Measurements from ENCODE around the gene CCDC116. TPM values are rescaled to one million over a fixed set of nuclear protein-coding genes. Genes with fewer than 3 reads are reported as not detected.

Gene CCDC116
- total RNA-seq, 3 donors from 2014 or later (not counting 1 experiment from before 2014, with no cell fraction given), result 0.43 TPM; not detected in 2

- Mint-ChIP-seq H3K4me1 (peaks cover 27 to 34% of the 10 kb centered on the region in 2 donors), H3K36me3 (no peaks in the 10 kb centered on the region), H3K27ac (peak overlapping the region; percentile 86 to 90), H3K4me3 (peak overlapping the region; percentile 93), H3K9me3 (no peaks in the 10 kb centered on the region), H3K27me3 (ENCODE audit: low read depth in 2 of 2) (no peaks in the 10 kb centered on the region)
- TF ChIP-seq, protein P1, sequence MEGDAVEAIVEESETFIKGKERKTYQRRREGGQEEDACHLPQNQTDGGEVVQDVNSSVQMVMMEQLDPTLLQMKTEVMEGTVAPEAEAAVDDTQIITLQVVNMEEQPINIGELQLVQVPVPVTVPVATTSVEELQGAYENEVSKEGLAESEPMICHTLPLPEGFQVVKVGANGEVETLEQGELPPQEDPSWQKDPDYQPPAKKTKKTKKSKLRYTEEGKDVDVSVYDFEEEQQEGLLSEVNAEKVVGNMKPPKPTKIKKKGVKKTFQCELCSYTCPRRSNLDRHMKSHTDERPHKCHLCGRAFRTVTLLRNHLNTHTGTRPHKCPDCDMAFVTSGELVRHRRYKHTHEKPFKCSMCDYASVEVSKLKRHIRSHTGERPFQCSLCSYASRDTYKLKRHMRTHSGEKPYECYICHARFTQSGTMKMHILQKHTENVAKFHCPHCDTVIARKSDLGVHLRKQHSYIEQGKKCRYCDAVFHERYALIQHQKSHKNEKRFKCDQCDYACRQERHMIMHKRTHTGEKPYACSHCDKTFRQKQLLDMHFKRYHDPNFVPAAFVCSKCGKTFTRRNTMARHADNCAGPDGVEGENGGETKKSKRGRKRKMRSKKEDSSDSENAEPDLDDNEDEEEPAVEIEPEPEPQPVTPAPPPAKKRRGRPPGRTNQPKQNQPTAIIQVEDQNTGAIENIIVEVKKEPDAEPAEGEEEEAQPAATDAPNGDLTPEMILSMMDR (IDR thresholded peaks at IDR 0.05), result no peak
- H3K36me3 ChIP-seq (ENCODE audit: control insufficient read depth, insufficient read depth, low read length), result peaks cover 11% of the 10 kb centered on the region
- DNase-seq (no peak), ATAC-seq (no peak)
- no peak overlapping the region for H3K27ac ChIP-seq (ENCODE audit: low read length)
- intact Hi-C loops (cut with micrococcal nuclease), result no loop called here
- 90% methylated on average over 4 of the region's 5 CpGs for WGBS (ENCODE audit: insufficient coverage)
- peaks cover 22% of the 10 kb centered on the region for H3K4me1 ChIP-seq (ENCODE audit: control insufficient read depth, insufficient read depth, low read length)
- H3K27me3 ChIP-seq (ENCODE audit: control insufficient read depth, insufficient read depth, low read length), result no peaks in the 10 kb centered on the region
- H3K4me3 ChIP-seq (ENCODE audit: low read length), result no peak overlapping the region
- H3K9me3 ChIP-seq (ENCODE audit: control insufficient read depth, insufficient read depth, low read length), result no peaks in the 10 kb centered on the region
Measured at GRCh38 chr22:21640810-21641209, 8.2 kb downstream of the CCDC116 start.

DNA sequence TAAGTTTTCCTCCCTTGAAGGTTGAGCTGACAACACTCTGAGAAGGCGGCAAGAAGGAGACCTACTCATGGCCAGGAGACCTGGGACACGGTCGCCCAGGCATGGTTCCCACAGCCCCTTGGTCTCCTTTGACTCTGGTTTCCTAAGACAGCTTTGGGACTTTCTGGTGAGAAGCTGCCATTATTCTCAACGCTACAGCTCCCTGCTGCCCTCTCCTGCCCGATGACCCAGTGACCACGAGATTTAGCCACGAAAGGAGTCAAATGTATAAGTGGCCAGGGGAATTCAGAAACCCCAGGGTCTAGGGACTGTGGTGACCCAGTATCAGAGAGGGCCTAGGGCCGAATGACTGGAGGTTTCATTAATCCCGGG, 8.8 kb downstream of the CCDC116 start:
- WGBS (ENCODE audit: insufficient coverage), result 12% methylated on average over 9 of the region's 9 CpGs
- Mint-ChIP-seq H3K27me3 (ENCODE audit: low read depth in 2 of 2) (no peaks in the 10 kb centered on the region), H3K4me3 (peak overlapping the region; percentile 93), H3K9me3 (no peaks in the 10 kb centered on the region), H3K4me1 (peaks cover 30 to 36% of the 10 kb centered on the region in 2 donors), H3K27ac (peak overlapping the region; percentile 86 to 90), H3K36me3 (no peaks in the 10 kb centered on the region)
- Histone ChIP-seq H3K4me3 (ENCODE audit: low read length) (peak overlapping the region; percentile 60), H3K27ac (ENCODE audit: low read length) (peak overlapping the region; percentile 78), H3K4me1 (ENCODE audit: control insufficient read depth, insufficient read depth, low read length) (peaks cover 25% of the 10 kb centered on the region), H3K36me3 (ENCODE audit: control insufficient read depth, insufficient read depth, low read length) (peaks cover 11% of the 10 kb centered on the region), H3K9me3 (ENCODE audit: control insufficient read depth, insufficient read depth, low read length) (no peaks in the 10 kb centered on the region), H3K27me3 (ENCODE audit: control insufficient read depth, insufficient read depth, low read length) (no peaks in the 10 kb centered on the region)
- no peak for ATAC-seq
- TF ChIP-seq, protein P1 (IDR thresholded peaks at IDR 0.05), result no peak
- intact Hi-C loops (cut with micrococcal nuclease), result no loop called here
- DNase-seq, result peak in 1 of 2 donors; percentile 38

- no peaks in the 10 kb centered on the region for H3K27me3 ChIP-seq (ENCODE audit: control insufficient read depth, insufficient read depth, low read length)
- H3K4me1 ChIP-seq (ENCODE audit: control insufficient read depth, insufficient read depth, low read length), result peaks cover 31% of the 10 kb centered on the region
- peak within 1 kb of the TSS; percentile 93 for H3K4me3 Mint-ChIP-seq
- peak within 1 kb of the TSS; percentile 86 to 90 for H3K27ac Mint-ChIP-seq
- no peaks in the 10 kb centered on the region for H3K27me3 Mint-ChIP-seq (ENCODE audit: low read depth in 2 of 2)
- peaks cover 11% of the 10 kb centered on the region for H3K36me3 ChIP-seq (ENCODE audit: control insufficient read depth, insufficient read depth, low read length)
- WGBS (ENCODE audit: insufficient coverage), result under 1% methylated on average over 76 of the region's 76 CpGs
- H3K4me3 ChIP-seq (ENCODE audit: low read length), result peak within 1 kb of the TSS; percentile 92
- peak; percentile 94 to 99 (median 95) for ATAC-seq
- H3K36me3 Mint-ChIP-seq, result no peaks in the 10 kb centered on the region
- TF ChIP-seq, protein P1 (IDR thresholded peaks at IDR 0.05), result no peak
- no peaks in the 10 kb centered on the region for H3K9me3 Mint-ChIP-seq
- peak; percentile 98 to 99 for DNase-seq
- intact Hi-C loops (cut with micrococcal nuclease), result loop anchor here (1.0 kb wide), 1 partner anchor 13 kb away; no protein-coding TSS in a partner anchor
- peaks cover 35 to 42% of the 10 kb centered on the region in 2 donors for H3K4me1 Mint-ChIP-seq
- H3K27ac ChIP-seq (ENCODE audit: low read length), result peak within 1 kb of the TSS; percentile 80
- H3K9me3 ChIP-seq (ENCODE audit: control insufficient read depth, insufficient read depth, low read length), result no peaks in the 10 kb centered on the region
Measured at GRCh38 chr22:21641789-21642583, 9.4 kb downstream of the CCDC116 start, which contains the start of gene SDF2L1. Gene SDF2L1 (plus strand): TSS chr22:21642302. CDS start chr22:21642337, 35 bp downstream.
